ENCODE measurements around the gene HNRNPCL2. TPM values are rescaled to one million over a fixed set of nuclear protein-coding genes. Genes with fewer than 3 reads are reported as not detected.
"Not testable (repeated sequence)": the region's sequence is repeated elsewhere in the genome, so short reads cannot be mapped to it uniquely, and the experiment has no call there.

The HNRNPCL2 gene
- total RNA-seq (2012; rRNA removed): not detected in 2 replicates

GRCh38 chr1:13116754-13117153 is at the start of gene HNRNPCL2:
HNRNPCL2 (minus strand) TSS chr1:13116854; CDS start chr1:13116400, 454 bp downstream.
- not testable (repeated sequence) for H3K9me3 ChIP-seq (replicated peaks; ENCODE audit: low read length); H3K4me1 ChIP-seq (ENCODE audit: control insufficient read depth, insufficient read depth, low read length); H3K4me2 ChIP-seq (ENCODE audit: low read length); H3K27me3 ChIP-seq (ENCODE audit: control insufficient read depth, insufficient read depth, low read length); H3K4me3 ChIP-seq (ENCODE audit: low read length); H3K36me3 ChIP-seq (ENCODE audit: insufficient read depth, low read length); H3K9ac ChIP-seq (ENCODE audit: low read depth, low read length)

- not testable (repeated sequence) for H3K9me3 ChIP-seq (replicated peaks; ENCODE audit: low read length); H3K4me2 ChIP-seq (ENCODE audit: low read length); H3K27me3 ChIP-seq (ENCODE audit: control insufficient read depth, insufficient read depth, low read length); H3K36me3 ChIP-seq (ENCODE audit: insufficient read depth, low read length); H3K9ac ChIP-seq (ENCODE audit: low read depth, low read length); H3K4me3 ChIP-seq (ENCODE audit: low read length); H3K4me1 ChIP-seq (ENCODE audit: control insufficient read depth, insufficient read depth, low read length)
These were observed 48.9 kb upstream of the HNRNPCL2 start, which contains the start of gene HNRNPCL4 for GRCh38 chr1:13165531-13165930. HNRNPCL4 (minus strand) TSS chr1:13165631; CDS start chr1:13165467, 164 bp downstream.

DNA sequence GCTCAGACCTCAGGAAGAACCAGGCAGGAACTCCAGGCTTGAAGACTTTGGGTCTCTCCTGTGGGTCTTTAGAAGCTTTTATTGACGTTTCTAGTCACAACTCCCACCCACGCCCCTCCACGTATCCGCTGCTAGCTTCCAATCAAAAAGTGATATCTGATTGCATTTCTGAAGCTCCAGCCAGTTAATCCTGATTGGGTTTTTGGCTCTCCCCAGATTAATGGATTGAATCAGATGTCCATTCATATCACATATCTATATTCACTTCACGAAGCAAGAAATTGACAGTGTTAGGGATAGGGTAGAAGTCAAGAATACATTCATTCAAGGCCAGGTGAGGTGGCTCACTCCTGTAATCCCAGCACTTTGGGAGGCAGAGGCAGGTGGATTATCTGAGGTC is 39.3 kb upstream of the HNRNPCL2 start, which contains the start of gene PRAMEF26:
PRAMEF26 (minus strand) TSS at position 101 of the 400 bp plus-strand sequence. CDS start 2,914 bp downstream, outside the sequence.
- not testable (repeated sequence) for H3K4me1 ChIP-seq (ENCODE audit: control insufficient read depth, insufficient read depth, low read length); H3K36me3 ChIP-seq (ENCODE audit: insufficient read depth, low read length); H3K9me3 ChIP-seq (replicated peaks; ENCODE audit: low read length); H3K27me3 ChIP-seq (ENCODE audit: control insufficient read depth, insufficient read depth, low read length); H3K9ac ChIP-seq (ENCODE audit: low read depth, low read length); H3K4me2 ChIP-seq (ENCODE audit: low read length); H3K4me3 ChIP-seq (ENCODE audit: low read length)

GRCh38 chr1:13070474-13070873 is 46.2 kb downstream of the HNRNPCL2 start, which contains the start of gene PRAMEF25:
PRAMEF25 (plus strand) TSS chr1:13070774; CDS start chr1:13073694, 2,920 bp downstream.
- H3K36me3 ChIP-seq (ENCODE audit: insufficient read depth, low read length); H3K4me3 ChIP-seq (ENCODE audit: low read length); H3K4me2 ChIP-seq (ENCODE audit: low read length); H3K27me3 ChIP-seq (ENCODE audit: control insufficient read depth, insufficient read depth, low read length); H3K4me1 ChIP-seq (ENCODE audit: control insufficient read depth, insufficient read depth, low read length); H3K9ac ChIP-seq (ENCODE audit: low read depth, low read length); H3K9me3 ChIP-seq (replicated peaks; ENCODE audit: low read length): not testable (repeated sequence)
